Measurements from ENCODE around the gene ARVCF. TPM values are rescaled to one million over a fixed set of nuclear protein-coding genes. Genes with fewer than 3 reads are reported as not detected.

Gene ARVCF
- total and polyA plus RNA-seq, 9 of the 15 experiments (the other 6 are each of a cell fraction or from before 2014, with no cell fraction given) = 0.03 to 97.4 (median 15.6) TPM

DNA sequence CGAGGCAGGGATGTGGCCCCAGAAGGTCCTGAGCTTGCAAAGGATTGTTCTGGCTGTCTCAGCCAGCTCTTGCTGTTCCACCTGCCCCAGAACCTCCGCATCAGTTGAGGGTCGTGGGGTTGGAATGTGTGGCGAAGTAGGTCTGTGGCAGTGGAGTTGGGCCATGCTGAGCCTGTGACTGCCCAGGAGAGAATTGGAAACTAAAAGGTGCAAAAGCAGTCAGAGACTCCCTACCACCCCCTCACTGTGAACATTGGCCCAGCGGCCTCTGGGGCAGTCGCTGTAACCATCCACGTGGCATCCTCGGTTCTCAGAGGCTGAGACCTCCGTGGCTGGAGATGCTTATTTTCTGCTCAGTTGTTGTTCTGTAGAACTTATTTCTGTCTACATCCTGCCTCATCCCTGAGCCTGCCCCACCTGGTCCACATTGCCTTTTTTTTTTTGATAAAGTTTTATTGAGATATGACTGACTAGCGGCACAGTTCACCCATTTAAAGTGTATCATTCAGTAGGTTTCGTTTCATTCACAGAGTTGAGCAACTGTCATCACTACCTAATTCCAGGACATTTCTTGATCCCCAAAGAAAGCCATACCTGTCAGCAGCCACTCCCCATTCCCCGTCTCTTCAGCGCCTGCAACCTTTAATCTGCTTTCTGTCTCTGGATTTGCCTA is 41.1 kb upstream of the ARVCF start (continued):
- no peak for TF ChIP-seq MTA3 (IDR thresholded peaks at IDR 0.05; ENCODE audit: borderline replicate concordance)
- TF ChIP-seq CSDE1 (IDR thresholded peaks at IDR 0.05) = no peak
- no peak for TF ChIP-seq ZNF217 (CRISPR knock-in tag; IDR thresholded peaks at IDR 0.05)
- no peak for TF ChIP-seq CHCHD3 (CRISPR knock-in tag; IDR thresholded peaks at IDR 0.05)
- TF ChIP-seq, protein P1, sequence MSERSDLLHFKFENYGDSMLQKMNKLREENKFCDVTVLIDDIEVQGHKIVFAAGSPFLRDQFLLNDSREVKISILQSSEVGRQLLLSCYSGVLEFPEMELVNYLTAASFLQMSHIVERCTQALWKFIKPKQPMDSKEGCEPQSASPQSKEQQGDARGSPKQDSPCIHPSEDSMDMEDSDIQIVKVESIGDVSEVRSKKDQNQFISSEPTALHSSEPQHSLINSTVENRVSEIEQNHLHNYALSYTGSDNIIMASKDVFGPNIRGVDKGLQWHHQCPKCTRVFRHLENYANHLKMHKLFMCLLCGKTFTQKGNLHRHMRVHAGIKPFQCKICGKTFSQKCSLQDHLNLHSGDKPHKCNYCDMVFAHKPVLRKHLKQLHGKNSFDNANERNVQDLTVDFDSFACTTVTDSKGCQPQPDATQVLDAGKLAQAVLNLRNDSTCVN (CRISPR knock-in tag; IDR thresholded peaks at IDR 0.05) = no peak
- peak; percentile 20; the same call in 1 of the 2 replicates for TF ChIP-seq POLR2AphosphoS5 (IDR thresholded peaks at IDR 0.05; ENCODE audit: control insufficient read depth, insufficient read depth, low read depth, low read length)
- no peak for TF ChIP-seq HDGF (IDR thresholded peaks at IDR 0.05)
- TF ChIP-seq CREB5 (CRISPR knock-in tag; IDR thresholded peaks at IDR 0.05) = no peak
- no peak for TF ChIP-seq ZNF79 (CRISPR knock-in tag; IDR thresholded peaks at IDR 0.05; ENCODE audit: low read depth)
- no peak for TF ChIP-seq GABPA (tag; conservative IDR thresholded peaks at IDR 0.05; ENCODE audit: low read depth)
- no peak for TF ChIP-seq HSF4 (CRISPR knock-in tag; IDR thresholded peaks at IDR 0.05; ENCODE audit: borderline replicate concordance)
- TF ChIP-seq FOXM1 (IDR thresholded peaks at IDR 0.05; ENCODE audit: low read depth) = no peak
- TF ChIP-seq FOXM1 (CRISPR knock-in tag; IDR thresholded peaks at IDR 0.05; ENCODE audit: low read depth) = no peak
- 0 out of 2 replicates have a peak, but pooled peaks have one; percentile 54 for TF ChIP-seq ZC3H8 (IDR thresholded peaks at IDR 0.05)
- no peak for TF ChIP-seq NR2F6 (CRISPR knock-in tag; IDR thresholded peaks at IDR 0.05)
- TF ChIP-seq KAT7 (CRISPR knock-in tag; IDR thresholded peaks at IDR 0.05; ENCODE audit: borderline replicate concordance) = no peak
- TF ChIP-seq U2AF2 (optimal IDR thresholded peaks at IDR 0.05; ENCODE audit: low read depth, low read length) = no peak
- no peak for TF ChIP-seq ZKSCAN8 (CRISPR knock-in tag; IDR thresholded peaks at IDR 0.05)
- no peak for TF ChIP-seq PKNOX1 (IDR thresholded peaks at IDR 0.05)
- TF ChIP-seq ZNF717 (CRISPR knock-in tag; IDR thresholded peaks at IDR 0.05) = no peak
- no peak for TF ChIP-seq NONO (IDR thresholded peaks at IDR 0.05; ENCODE audit: low read depth in 2 of 2, low read length in 1 of 2)
- TF ChIP-seq SP1 (CRISPR knock-in tag; IDR thresholded peaks at IDR 0.05) = no peak
- no peak for TF ChIP-seq KDM2B (CRISPR knock-in tag; IDR thresholded peaks at IDR 0.05)
- TF ChIP-seq, protein P2, sequence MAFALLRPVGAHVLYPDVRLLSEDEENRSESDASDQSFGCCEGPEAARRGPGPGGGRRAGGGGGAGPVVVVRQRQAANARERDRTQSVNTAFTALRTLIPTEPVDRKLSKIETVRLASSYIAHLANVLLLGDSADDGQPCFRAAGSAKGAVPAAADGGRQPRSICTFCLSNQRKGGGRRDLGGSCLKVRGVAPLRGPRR (CRISPR knock-in tag; IDR thresholded peaks at IDR 0.05) = 0 out of 2 replicates have a peak, but pooled peaks have one; percentile 33
- TF ChIP-seq ZNF143 (CRISPR knock-in tag; IDR thresholded peaks at IDR 0.05) = no peak
- no peak for TF ChIP-seq GABPB1 (CRISPR knock-in tag; IDR thresholded peaks at IDR 0.05)
- TF ChIP-seq ZNF3 (CRISPR knock-in tag; IDR thresholded peaks at IDR 0.05) = no peak
- no peak for TF ChIP-seq POLR3A (IDR thresholded peaks at IDR 0.05; ENCODE audit: borderline replicate concordance, extremely low read depth, insufficient read depth, insufficient read length)

Data from K562 (cell line).